ENCODE data around the gene WDR17. TPM values are rescaled to one million over a fixed set of nuclear protein-coding genes. Genes with fewer than 3 reads are reported as not detected.

The WDR17 gene
- total and polyA plus RNA-seq, 2 donors (not counting 3 experiments of a cell fraction or from before 2014, with no cell fraction given): 0.07 to 0.42 TPM

GRCh38 chr4:176217510-176217909 is 151.9 kb downstream of the WDR17 start:
- DNase-seq (ENCODE audit: low read depth, low spot score): no peak
- CTCF ChIA-PET: interaction anchor here (1.0 to 1.6 kb wide), 2 partner anchors 12 to 67 kb away, joined by 3 to 4 read pairs; no protein-coding TSS in a partner anchor
- H3K79me2 ChIP-seq (ENCODE audit: control insufficient read depth, insufficient read depth, low read length): no peaks in the 10 kb centered on the region
- no peak overlapping the region for H3K4me3 ChIP-seq (replicated peaks in 1 of 3; ENCODE audit: insufficient read depth in 1 of 3, low read depth in 1 of 3, low read length in 3 of 3)
- H3K9me3 ChIP-seq (replicated peaks; ENCODE audit: control insufficient read depth, insufficient read depth, low read length): no peaks in the 10 kb centered on the region
- TF ChIP-seq MAX (IDR thresholded peaks at IDR 0.05; ENCODE audit: insufficient read depth, insufficient read length) (no peak), CTCF (IDR thresholded peaks at IDR 0.05; ENCODE audit: extremely low read depth in 1 of 2, insufficient read depth in 1 of 2, low read depth in 1 of 2, low read length in 2 of 2) (no peak), JUN (IDR thresholded peaks at IDR 0.05; ENCODE audit: borderline replicate concordance, insufficient read depth, insufficient read length, low read depth) (no peak), FOS (IDR thresholded peaks at IDR 0.05; ENCODE audit: borderline replicate concordance, insufficient read depth, low read length) (no peak), GATA2 (IDR thresholded peaks at IDR 0.05; ENCODE audit: insufficient read depth, insufficient read length, low read depth, low read length) (no peak), EZH2 (IDR thresholded peaks at IDR 0.05; ENCODE audit: borderline replicate concordance, low read depth, low read length, severe bottlenecking) (no peak), POLR2AphosphoS5 (IDR thresholded peaks at IDR 0.05; ENCODE audit: insufficient read depth, low read depth, low read length) (no peak), POLR2A (IDR thresholded peaks at IDR 0.05; ENCODE audit: low read depth, low read length) (no peak), MYC (IDR thresholded peaks at IDR 0.05; ENCODE audit: low read depth, low read length) (no peak)
- H3K9me1 ChIP-seq (replicated peaks; ENCODE audit: control insufficient read depth, extremely low read depth, insufficient read depth, low read length): no peaks in the 10 kb centered on the region
- no peaks in the 10 kb centered on the region for H3K4me1 ChIP-seq (ENCODE audit: control insufficient read depth, extremely low read depth, insufficient read depth, low read length)
- H3K27ac ChIP-seq (ENCODE audit: insufficient read depth, low read depth, low read length): no peak overlapping the region
- intact Hi-C loops (cut with micrococcal nuclease): no loop called here
- H3K36me3 ChIP-seq (ENCODE audit: control insufficient read depth in 2 of 2, extremely low read depth in 1 of 2, insufficient read depth in 2 of 2, low read length in 2 of 2): no peaks in the 10 kb centered on the region
- dilution Hi-C loops (cut with MboI; ENCODE audit: extremely low pct_ligation_motif_present, low sequenced_read_pairs): no loop called here
- no peak overlapping the region for H2AFZ ChIP-seq (ENCODE audit: low read depth, low read length)
- H3K27me3 ChIP-seq (ENCODE audit: control insufficient read depth in 2 of 2, insufficient read depth in 2 of 2, low read length in 2 of 2): no peaks in the 10 kb centered on the region
- H4K20me1 ChIP-seq (replicated peaks; ENCODE audit: control insufficient read depth, extremely low read depth, insufficient read depth, low read length): no peaks in the 10 kb centered on the region
- no peak for FAIRE-seq
- no peak overlapping the region for H3K9ac ChIP-seq (replicated peaks; ENCODE audit: extremely low read depth, insufficient read depth, low read length)
- no peak overlapping the region for H3K4me2 ChIP-seq (ENCODE audit: insufficient read depth, low read length)
- BruUV-seq (replicated peaks): no TSS peak
- POLR2A ChIA-PET: no interaction called here

All from endothelial cell of umbilical vein (primary cell).